Measurements from ENCODE around the gene APBA1. TPM values are rescaled to one million over a fixed set of nuclear protein-coding genes. Genes with fewer than 3 reads are reported as not detected.

Gene APBA1
- total and polyA plus RNA-seq, 8 donors: 2.4 to 17.9 (median 11.4) TPM

- no peak overlapping the region for H3K27ac ChIP-seq
- H3K36me3 ChIP-seq: no peaks in the 10 kb centered on the region
- no peak for TF ChIP-seq CTCF (IDR thresholded peaks at IDR 0.05)
- H3K27me3 ChIP-seq: no peaks in the 10 kb centered on the region
- peaks cover 0 to 7% of the 10 kb centered on the region in 2 donors for H3K4me1 ChIP-seq
- H3K4me3 ChIP-seq: no peak overlapping the region
- intact Hi-C loops (cut with DNase I): no loop called here
- ATAC-seq: no peak
- H3K9me3 ChIP-seq: no peaks in the 10 kb centered on the region
- DNase-seq: no peak
Measured at GRCh38 chr9:69504058-69504457, 168.1 kb downstream of the APBA1 start.

- intact Hi-C loops (cut with DNase I): no loop called here
- TF ChIP-seq CTCF (IDR thresholded peaks at IDR 0.05): no peak
- peak; percentile 33 for ATAC-seq
- H3K27me3 ChIP-seq: no peaks in the 10 kb centered on the region
- DNase-seq: no peak
- no peaks in the 10 kb centered on the region for H3K9me3 ChIP-seq
- peaks cover 0 to 7% of the 10 kb centered on the region in 2 donors for H3K4me1 ChIP-seq
- no peaks in the 10 kb centered on the region for H3K36me3 ChIP-seq
- H3K4me3 ChIP-seq: no peak overlapping the region
- no peak overlapping the region for H3K27ac ChIP-seq
Measured at GRCh38 chr9:69502671-69503301, 169.4 kb downstream of the APBA1 start.

- no peaks in the 10 kb centered on the region for H3K36me3 ChIP-seq
- DNase-seq (no peak), ATAC-seq (peak; percentile 47)
- no peaks in the 10 kb centered on the region for H3K9me3 ChIP-seq
- no peak overlapping the region for H3K4me3 ChIP-seq
- H3K27ac ChIP-seq: no peak overlapping the region
- intact Hi-C loops (cut with DNase I): no loop called here
- H3K4me1 ChIP-seq: peaks cover 0 to 7% of the 10 kb centered on the region in 2 donors
- TF ChIP-seq CTCF (IDR thresholded peaks at IDR 0.05): no peak
- H3K27me3 ChIP-seq: no peaks in the 10 kb centered on the region
Measured at GRCh38 chr9:69500896-69501295, 171.3 kb downstream of the APBA1 start.

GRCh38 chr9:69499959-69500358 lies 172.2 kb downstream of the APBA1 start:
- no peak for TF ChIP-seq CTCF (IDR thresholded peaks at IDR 0.05)
- H3K9me3 ChIP-seq: no peaks in the 10 kb centered on the region
- no peak for DNase-seq
- no peak for ATAC-seq
- no peaks in the 10 kb centered on the region for H3K36me3 ChIP-seq
- H3K4me1 ChIP-seq: peaks cover 0 to 7% of the 10 kb centered on the region in 2 donors
- no peak overlapping the region for H3K27ac ChIP-seq
- intact Hi-C loops (cut with DNase I): no loop called here
- H3K27me3 ChIP-seq: no peaks in the 10 kb centered on the region
- no peak overlapping the region for H3K4me3 ChIP-seq

- no peak for TF ChIP-seq CTCF (IDR thresholded peaks at IDR 0.05)
- Histone ChIP-seq H3K27me3 (no peaks in the 10 kb centered on the region), H3K27ac (no peak overlapping the region), H3K36me3 (no peaks in the 10 kb centered on the region), H3K4me3 (no peak overlapping the region), H3K4me1 (peaks cover 0 to 7% of the 10 kb centered on the region in 2 donors), H3K9me3 (no peaks in the 10 kb centered on the region)
- no peak for DNase-seq
- no peak for ATAC-seq
- intact Hi-C loops (cut with DNase I): no loop called here
Measured at GRCh38 chr9:69499407-69499806, 172.8 kb downstream of the APBA1 start.
